ENCODE data around the gene MALL.

GRCh38 chr2:110152943-110153342 is 37.3 kb upstream of the MALL start:
- TF ChIP-seq EZH2 (IDR thresholded peaks at IDR 0.05) (no peak), POLR2AphosphoS5 (IDR thresholded peaks at IDR 0.05; ENCODE audit: borderline replicate concordance, low read depth, low read length) (no peak), FOXP2 (optimal IDR thresholded peaks at IDR 0.05; ENCODE audit: control extremely low read depth, extremely low read length, insufficient read depth) (no peak)
